Hypothalamus (tissue), 51 donors: Measurements from ENCODE around the gene LSM5.

ENCODE experiments used
- DNase-seq, 51 donors: peaks; one replicate each; lab custom pipeline; 2025; lab: John Stamatoyannopoulos, UW

The LSM5 gene

GRCh38 chr7:32490127-32490796, at the start of gene LSM5:
Gene LSM5 (minus strand): TSS chr7:32490380. CDS start chr7:32490365, 15 bp downstream.
- peak; percentile 43 to 93 (median 78) for DNase-seq

GRCh38 chr7:32539366-32539765, 49.2 kb upstream of the LSM5 start:
- DNase-seq = no peak

DNA sequence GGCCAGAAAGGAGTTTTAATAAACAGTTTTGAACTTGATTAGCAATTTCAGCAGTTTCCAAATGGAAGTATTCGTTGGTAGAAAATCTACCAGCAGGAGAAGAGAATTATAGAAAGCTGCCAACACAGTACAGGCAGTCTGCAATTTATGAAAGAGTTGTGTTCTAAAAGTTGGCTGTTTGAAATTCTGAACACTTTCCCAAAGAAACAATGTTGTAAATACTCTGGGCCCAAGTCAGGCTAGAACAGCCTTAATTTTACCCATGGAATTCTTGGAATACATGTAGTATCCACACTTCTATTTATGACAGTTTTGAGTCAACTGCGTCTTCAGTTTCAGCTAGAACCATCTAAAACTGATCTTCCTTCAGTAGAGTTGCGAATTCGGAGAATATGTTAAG, 47.6 kb upstream of the LSM5 start:
- DNase-seq = no peak

GRCh38 chr7:32536585-32536984, 46.4 kb upstream of the LSM5 start:
- DNase-seq = no peak

GRCh38 chr7:32536016-32536415, 45.8 kb upstream of the LSM5 start:
- DNase-seq = no peak

GRCh38 chr7:32535162-32535702, 45.1 kb upstream of the LSM5 start:
- no peak for DNase-seq

- DNase-seq = no peak
Observed at GRCh38 chr7:32533276-32534029, 43.3 kb upstream of the LSM5 start.

- no peak for DNase-seq
Observed at GRCh38 chr7:32532716-32533115, 42.5 kb upstream of the LSM5 start.

- peak in 1 of 51 donors; percentile 2 for DNase-seq
Observed at GRCh38 chr7:32532086-32532485, 41.9 kb upstream of the LSM5 start.

GRCh38 chr7:32531402-32531801, 41.2 kb upstream of the LSM5 start:
- DNase-seq = no peak

DNA sequence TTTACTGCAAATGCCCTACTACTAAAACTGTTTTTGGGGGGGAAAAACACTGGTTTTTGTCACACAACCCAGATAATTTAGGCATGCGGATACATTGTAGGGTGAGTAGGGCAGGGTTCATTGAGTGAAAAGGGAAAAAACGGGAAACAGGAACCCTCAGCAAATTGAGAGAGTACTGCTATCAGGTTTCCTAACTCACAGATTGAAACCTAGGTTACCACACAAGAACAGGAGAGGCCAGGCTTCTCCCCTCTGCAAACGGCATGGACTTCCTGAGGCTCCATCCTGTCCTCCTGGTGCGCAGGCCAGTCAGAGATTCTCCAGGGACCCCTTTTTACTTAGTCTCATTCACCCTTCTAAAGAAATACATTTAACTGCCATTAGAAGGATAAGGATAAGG, 35.7 kb upstream of the LSM5 start:
- no peak for DNase-seq

- no peak for DNase-seq
Observed at GRCh38 chr7:32524631-32525030, 34.5 kb upstream of the LSM5 start.

GRCh38 chr7:32522746-32523530, 32.8 kb upstream of the LSM5 start:
- no peak for DNase-seq

DNA sequence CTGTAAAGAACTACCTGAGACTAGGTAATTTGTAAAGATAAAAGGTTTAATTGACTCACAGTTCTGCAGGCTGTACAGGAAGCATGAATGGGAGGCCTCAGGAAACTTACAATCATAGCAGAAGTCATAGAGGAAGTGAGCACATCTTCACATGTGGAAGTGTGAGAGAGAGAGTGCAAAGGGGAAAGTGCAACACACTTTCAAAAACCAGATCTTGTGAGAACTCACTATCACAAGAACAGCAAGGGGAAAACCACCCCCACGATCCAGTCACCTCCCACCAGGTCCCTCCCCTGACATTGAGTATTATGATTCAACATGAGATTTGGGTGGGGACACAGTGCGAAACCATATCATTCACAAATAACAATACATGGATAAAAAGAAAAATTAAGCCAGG, 29.6 kb upstream of the LSM5 start:
- no peak for DNase-seq

- DNase-seq = no peak
Observed at GRCh38 chr7:32518534-32519140, 28.5 kb upstream of the LSM5 start.

DNA sequence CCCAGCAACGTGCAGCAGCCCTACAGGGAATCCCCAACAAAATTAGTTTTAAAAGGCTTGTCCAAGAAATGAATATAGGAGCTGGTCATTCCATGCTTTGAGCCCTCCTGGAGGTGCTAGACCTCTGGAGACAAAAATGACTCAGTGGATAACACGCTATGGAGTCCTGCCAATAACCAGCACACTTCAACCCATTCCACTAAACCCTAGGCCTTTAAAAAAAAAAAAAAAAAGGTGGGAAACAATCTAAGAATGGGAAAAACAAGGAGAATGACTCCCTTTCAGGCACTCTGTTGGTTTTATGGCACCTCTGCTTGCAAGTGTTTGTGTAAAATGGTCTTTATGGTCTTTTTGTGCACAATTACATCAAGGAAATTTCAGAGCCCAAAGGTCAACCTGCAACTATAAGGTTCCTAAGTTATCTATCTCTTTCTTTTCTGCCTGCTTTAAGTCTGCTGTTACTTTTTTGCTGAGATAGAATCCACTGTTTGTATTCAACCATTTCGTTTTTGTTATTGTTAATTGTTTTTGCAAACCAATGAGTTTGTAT, 26.4 kb upstream of the LSM5 start:
- no peak for DNase-seq

- no peak for DNase-seq
Observed at GRCh38 chr7:32515890-32516550, 25.8 kb upstream of the LSM5 start.

DNA sequence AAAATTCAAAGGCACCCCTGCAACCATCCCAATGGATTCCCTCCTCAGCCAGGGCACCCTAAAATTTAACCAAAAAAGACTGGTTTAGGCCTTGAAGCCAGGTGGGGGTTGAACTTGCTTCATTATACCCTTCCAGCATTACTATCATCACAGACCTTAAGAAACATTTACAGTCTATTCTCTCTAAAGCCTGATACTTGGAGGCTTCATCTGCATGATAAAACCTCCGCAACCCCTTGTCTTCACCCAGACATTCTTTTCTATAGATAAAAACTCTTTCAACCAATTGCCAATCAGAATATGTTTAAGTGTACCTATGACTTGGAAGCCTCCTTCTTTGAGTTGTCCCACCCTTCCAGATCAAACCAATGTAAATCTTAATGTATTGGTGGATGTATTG, 23.0 kb upstream of the LSM5 start:
- DNase-seq = no peak

DNA sequence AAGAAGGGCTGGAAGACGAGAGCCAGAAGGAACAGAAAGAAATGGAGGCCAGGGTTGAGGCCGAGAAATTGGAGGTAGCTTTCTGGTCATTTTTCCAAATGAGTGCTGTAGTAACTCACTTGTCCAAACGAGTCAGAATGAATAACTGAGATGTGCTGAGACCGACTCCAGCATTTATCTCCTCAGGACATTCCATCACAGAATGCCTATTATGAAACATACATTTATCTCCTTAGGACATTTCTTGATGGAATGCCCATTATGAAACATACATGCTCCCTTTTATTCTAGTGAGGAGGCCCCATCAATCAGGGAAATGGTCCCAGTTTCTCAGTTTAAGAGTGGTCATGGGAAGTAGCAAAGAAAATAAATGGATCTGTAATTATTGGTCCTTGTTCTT, 21.6 kb upstream of the LSM5 start:
- DNase-seq = no peak

DNA sequence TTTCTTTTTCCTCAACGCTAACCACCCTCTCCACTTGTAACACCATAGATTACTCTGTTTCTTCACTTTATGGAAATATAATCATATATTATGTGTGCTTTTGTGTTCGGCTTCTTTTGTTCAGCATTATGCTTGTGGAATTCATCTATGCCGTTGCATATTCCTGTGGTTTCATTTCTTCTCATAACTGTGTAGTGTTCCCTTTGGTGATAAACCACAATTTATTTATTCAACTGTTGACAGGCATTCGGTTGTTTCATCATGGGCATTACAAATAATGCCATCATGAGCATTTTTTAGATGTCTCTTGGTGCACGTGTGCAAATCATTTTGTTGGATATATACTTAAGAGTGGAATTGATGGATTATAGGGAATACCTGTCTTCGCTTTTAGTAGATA, 17.2 kb upstream of the LSM5 start:
- DNase-seq = no peak
